Heart right ventricle (tissue), 16 donors: ENCODE measurements around the gene UQCR10. TPM values are rescaled to one million over a fixed set of nuclear protein-coding genes. Genes with fewer than 3 reads are reported as not detected.

ENCODE experiments used
- ATAC-seq, 8 donors: fragments of 200-7000 bp; cut with Tn5 transposase; one replicate each; pipeline ENCODE4 v1.9.1; 2020; ENCODE audit warnings: mild to moderate bottlenecking in 8 of 8, moderate library complexity in 8 of 8, moderate number of reproducible peaks in 1 of 8
- DNase-seq, 2 donors: peaks; one replicate each; pipeline ENCODE4 v3.0.0-alpha.2; 2020
- H3K27ac ChIP-seq, 10 donors: fragments of 200-600 bp; sonication (generic) in 2 of 10; one replicate each; pipeline versions ENCODE4 v1.5.0 to v1.8.0; 2020 to 2022; ENCODE audit warnings: mild to moderate bottlenecking in 3 of 10
- H3K27me3 ChIP-seq, 7 donors: fragments of 200-600 bp; one replicate each; pipeline ENCODE4 v1.8.0; 2021 to 2022; ENCODE audit warnings: mild to moderate bottlenecking in 2 of 7
- H3K36me3 ChIP-seq, 9 donors: fragments of 200-600 bp; sonication (generic) in 1 of 9; one replicate each; pipeline versions ENCODE4 v1.5.0 to v1.8.0; 2020 to 2022; ENCODE audit warnings: mild to moderate bottlenecking in 2 of 9
- H3K4me1 ChIP-seq, 9 donors: fragments of 200-600 bp; sonication (generic) in 1 of 9; one replicate each; pipeline versions ENCODE4 v1.5.0 to v1.8.0; 2020 to 2022; ENCODE audit warnings: mild to moderate bottlenecking in 4 of 9
- H3K4me3 ChIP-seq, 10 donors: fragments of 200-600 bp; sonication (generic) in 2 of 10; one replicate each; pipeline versions ENCODE4 v1.5.0 to v1.8.0; 2020 to 2022; ENCODE audit warnings: mild to moderate bottlenecking in 7 of 10, moderate library complexity in 2 of 10
- H3K9me3 ChIP-seq, 11 donors: fragments of 200-600 bp in 10 of 11; sonication (generic) in 2 of 11; one replicate each; pipeline versions ENCODE4 v1.5.0 to v1.8.0; 2013 to 2022; ENCODE audit warnings: mild to moderate bottlenecking in 2 of 11, control low read depth in 1 of 11, moderate library complexity in 1 of 11
- WGBS, 2 donors: extraction: QIAGEN DNeasy Blood & Tissue Kit; methylation state at CpG; one replicate each; pipeline ENCODE4 v1.1.7; 2013; ENCODE audit warnings: inconsistent platforms in 1 of 2; 5-methylcytosine and 5-hydroxymethylcytosine counted together
- intact Hi-C, 10 donors: fragments of 100-400 bp; cut with DNase I; formaldehyde crosslinking; loops; one replicate each; pipeline versions ENCODE4 v1.11.1 to v1.14.2; 2022
- polyA plus RNA-seq, 2 donors: library from polyadenylated mRNA; stranded (reverse); fragments of 200-250 nt; gene quantifications; one replicate each; pipeline ENCODE4 v1.2.3, GENCODE V29; 2013
- total RNA-seq, 10 donors: library from RNA; stranded (reverse); fragmentation: NEBNext Ultra II Directional in 3 of 10; extraction: Animal tissue kit (Norgen Biotek cat#: 25700) in 3 of 10; gene quantifications; one replicate each; pipeline versions ENCODE4 v1.2.1 to v1.2.4, GENCODE V29; 2021 to 2023
- TF ChIP-seq, protein P1 (sequence below), 9 donors: fragments of 200-600 bp; sonication (generic) in 2 of 9; IDR thresholded peaks; one replicate each; pipeline versions ENCODE4 v1.5.0 to v1.8.0; 2021 to 2022; ENCODE audit warnings: antibody characterized with exemption in 9 of 9, mild to moderate bottlenecking in 5 of 9, moderate library complexity in 1 of 9
- donor health status: Arrhythmogenic right ventricular cardiomyopathy.
- donor health status: ischemic (EF 13 %, LVEDD 7.1; RV severe dilation, severe dysfunction).
- donor health status: healthy with polysubstance abuse.
- donor health status: DM: no; HTN: yes; CAD: no.
- donor health status: DM: no; HTN: no; CAD: no.
- donor health status: ischemic (EF 25% LVEDD 6.9; RV normal size, moderate dysfunction).
- donor health status: ischemic (EF 25% LVEDD 5.7; RV mildly dilated, moderate dysfunction).
- donor health status: healthy.
- donor health status: DM: yes; HTN: yes; CAD: no.
- donor health status: Ischemic cardiomyopathy.
- donor health status: ischemic (EF 35%, LVEDD 5.7; RV mildly dilated, moderate dysfunction).
- donor health status: nonischemic (EF 11% LVEDD 7.7; RV severe dilation, severe dysfunction).
- donor health status: DM: yes; HTN: yes; CAD: no.
- donor health status: PGD.
- donor health status: ischemic (EF 29% LVEDD 5.4; RV normal size, mild dysfunction).
- donor health status: nonischemic (EF 23%, LVEDD 6.1; RV moderate dilation, normal function).

UQCR10 gene
- total and polyA plus RNA-seq, 12 donors: 296 to 963 (median 367) TPM

DNA sequence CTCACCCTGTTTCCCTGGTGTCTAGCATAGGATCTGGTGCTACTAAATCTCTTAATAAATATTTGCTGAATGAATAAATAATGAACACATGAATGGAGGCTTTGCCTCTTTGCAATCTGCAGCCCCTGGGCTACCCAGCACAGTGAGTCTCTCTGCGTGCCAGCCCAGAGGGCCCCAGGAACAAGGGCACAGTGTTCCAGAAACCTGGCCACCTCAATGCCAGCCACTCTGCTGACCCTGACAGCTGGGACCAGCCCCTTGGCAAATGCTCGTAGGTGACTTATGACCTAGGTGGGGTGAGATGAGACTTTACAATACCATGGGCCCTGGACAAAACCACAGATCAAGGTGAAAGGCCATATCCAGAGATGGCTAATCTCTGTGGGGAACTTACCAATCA, 31.6 kb downstream of the UQCR10 start:
- Histone ChIP-seq H3K27ac (peak overlapping the region; percentile 52 to 94 (median 82)), H3K36me3 (peaks cover 0 to 94% (median 26%) of the 10 kb centered on the region in 9 donors), H3K4me3 (peak overlapping the region in 4 of 10 donors; percentile 10 to 18 (median 16)), H3K27me3 (no peaks in the 10 kb centered on the region), H3K9me3 (no peaks in the 10 kb centered on the region), H3K4me1 (peaks cover 11 to 44% (median 32%) of the 10 kb centered on the region in 9 donors)
- 57 to 98% methylated on average over 2 of the region's 2 CpGs for WGBS, 2 donors
- peak; percentile 14 to 85 (median 55) for ATAC-seq
- intact Hi-C loops: loop anchor here in 1 of 10 donors (2.0 kb wide), 1 partner anchor 18 kb away; no protein-coding TSS in a partner anchor
- DNase-seq: peak in 1 of 2 donors; percentile 36
- TF ChIP-seq, protein P1, sequence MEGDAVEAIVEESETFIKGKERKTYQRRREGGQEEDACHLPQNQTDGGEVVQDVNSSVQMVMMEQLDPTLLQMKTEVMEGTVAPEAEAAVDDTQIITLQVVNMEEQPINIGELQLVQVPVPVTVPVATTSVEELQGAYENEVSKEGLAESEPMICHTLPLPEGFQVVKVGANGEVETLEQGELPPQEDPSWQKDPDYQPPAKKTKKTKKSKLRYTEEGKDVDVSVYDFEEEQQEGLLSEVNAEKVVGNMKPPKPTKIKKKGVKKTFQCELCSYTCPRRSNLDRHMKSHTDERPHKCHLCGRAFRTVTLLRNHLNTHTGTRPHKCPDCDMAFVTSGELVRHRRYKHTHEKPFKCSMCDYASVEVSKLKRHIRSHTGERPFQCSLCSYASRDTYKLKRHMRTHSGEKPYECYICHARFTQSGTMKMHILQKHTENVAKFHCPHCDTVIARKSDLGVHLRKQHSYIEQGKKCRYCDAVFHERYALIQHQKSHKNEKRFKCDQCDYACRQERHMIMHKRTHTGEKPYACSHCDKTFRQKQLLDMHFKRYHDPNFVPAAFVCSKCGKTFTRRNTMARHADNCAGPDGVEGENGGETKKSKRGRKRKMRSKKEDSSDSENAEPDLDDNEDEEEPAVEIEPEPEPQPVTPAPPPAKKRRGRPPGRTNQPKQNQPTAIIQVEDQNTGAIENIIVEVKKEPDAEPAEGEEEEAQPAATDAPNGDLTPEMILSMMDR (IDR thresholded peaks at IDR 0.05): no peak

DNA sequence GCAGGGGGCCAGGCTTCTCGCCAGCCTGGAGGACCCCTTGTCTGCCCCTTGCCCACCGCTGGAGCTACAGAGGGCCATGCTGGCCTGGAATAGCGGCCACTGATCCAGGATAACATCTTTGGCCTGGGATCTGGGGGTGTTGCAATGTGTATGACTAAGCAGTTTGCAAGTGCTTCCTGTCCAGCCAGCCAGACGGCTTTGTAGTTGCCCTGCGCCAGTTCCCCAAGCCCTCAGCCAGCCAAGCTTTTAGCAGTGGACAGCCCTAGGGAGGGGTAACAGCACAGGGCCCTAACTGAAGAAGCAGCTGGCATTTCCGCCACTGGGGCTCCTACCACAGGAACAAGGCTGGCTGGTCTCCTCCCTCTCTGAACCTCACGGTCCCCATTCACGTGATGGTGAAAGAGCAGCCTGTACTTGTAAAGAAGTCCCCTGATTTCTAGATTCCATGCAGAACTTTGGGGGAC, 32.1 kb downstream of the UQCR10 start:
- WGBS, 2 donors: 23 to 64% methylated on average over 8 of the region's 8 CpGs
- peak; percentile 84 to 90 for DNase-seq
- peaks cover 0 to 96% (median 27%) of the 10 kb centered on the region in 9 donors for H3K36me3 ChIP-seq

DNA sequence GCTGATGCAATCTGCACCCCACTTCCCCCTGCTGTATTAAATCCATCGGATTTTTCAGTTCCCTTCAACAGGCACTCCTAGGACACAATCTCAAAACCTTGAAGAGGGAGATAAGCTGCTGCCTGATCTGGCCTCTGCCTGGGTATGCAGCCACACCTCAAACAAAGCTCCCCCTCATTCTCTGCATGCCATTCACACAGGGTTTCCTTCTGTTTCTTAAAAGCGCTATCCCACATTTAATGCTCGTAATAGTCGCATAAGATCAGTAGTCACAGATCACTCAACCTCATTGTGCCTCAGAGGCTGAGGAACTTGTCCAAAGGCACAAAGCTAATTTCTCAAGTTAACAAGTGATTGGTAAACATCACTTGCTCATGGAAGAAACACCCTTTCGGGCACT, 34.0 kb downstream of the UQCR10 start:
- ATAC-seq (no peak), DNase-seq (no peak)
- no peak overlapping the region for H3K4me3 ChIP-seq
- no peaks in the 10 kb centered on the region for H3K27me3 ChIP-seq
- WGBS, 2 donors: 62 to 71% methylated on average over 5 of the region's 5 CpGs
- peaks cover 0 to 96% (median 38%) of the 10 kb centered on the region in 9 donors for H3K36me3 ChIP-seq
- intact Hi-C loops: loop anchor here in 1 of 10 donors (10.0 kb wide), 1 partner anchor 204 kb away; no protein-coding TSS in a partner anchor
- TF ChIP-seq, protein P1 (IDR thresholded peaks at IDR 0.05): no peak
- peaks cover 11 to 50% (median 32%) of the 10 kb centered on the region in 9 donors for H3K4me1 ChIP-seq
- no peaks in the 10 kb centered on the region for H3K9me3 ChIP-seq
- peak overlapping the region in 4 of 10 donors; percentile 19 to 87 (median 24) for H3K27ac ChIP-seq

More for the DNA sequence above, 32.1 kb downstream of the UQCR10 start:
- H3K4me1 ChIP-seq: peaks cover 11 to 49% (median 32%) of the 10 kb centered on the region in 9 donors
- no peaks in the 10 kb centered on the region for H3K27me3 ChIP-seq
- H3K4me3 ChIP-seq: peak overlapping the region in 4 of 10 donors; percentile 10 to 18 (median 16)
- TF ChIP-seq, protein P1 (IDR thresholded peaks at IDR 0.05): peak in 3 of 9 donors; percentile 21 to 30 (median 24)
- peak overlapping the region; percentile 52 to 94 (median 82) for H3K27ac ChIP-seq
- H3K9me3 ChIP-seq: no peaks in the 10 kb centered on the region
- peak; percentile 95 to 98 (median 97) for ATAC-seq
- intact Hi-C loops: loop anchor here in 1 of 10 donors (2.0 kb wide), 1 partner anchor 18 kb away; no protein-coding TSS in a partner anchor

DNA sequence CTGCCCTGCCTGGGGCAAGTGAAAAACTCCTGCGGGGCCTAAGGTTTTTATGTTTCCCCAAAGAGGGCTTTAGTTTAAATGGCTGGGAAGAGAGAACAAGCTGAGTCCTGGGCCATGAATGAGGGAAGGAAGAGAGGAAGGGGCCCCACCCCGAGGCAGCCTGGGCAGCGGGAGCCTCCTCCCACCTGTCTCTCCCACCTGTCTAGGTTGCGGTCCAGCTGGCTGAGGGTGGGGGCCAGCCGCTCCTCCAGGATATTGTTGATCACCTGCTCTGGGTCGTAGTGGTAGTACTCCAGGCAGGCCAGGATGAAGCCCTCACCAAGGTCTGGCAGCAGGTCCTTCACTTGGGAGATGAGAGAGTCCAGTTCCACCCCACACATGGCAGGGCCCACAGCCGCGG, 34.6 kb downstream of the UQCR10 start:
- no peak for ATAC-seq

More for the DNA sequence above, 34.6 kb downstream of the UQCR10 start:
- Histone ChIP-seq H3K4me1 (peaks cover 11 to 50% (median 32%) of the 10 kb centered on the region in 9 donors), H3K27ac (peak overlapping the region in 5 of 10 donors; percentile 19 to 87 (median 27)), H3K9me3 (no peaks in the 10 kb centered on the region), H3K36me3 (peaks cover 0 to 96% (median 45%) of the 10 kb centered on the region in 9 donors), H3K27me3 (no peaks in the 10 kb centered on the region), H3K4me3 (no peak overlapping the region)
- no peak for DNase-seq
- intact Hi-C loops: loop anchor here in 1 of 10 donors (10.0 kb wide), 1 partner anchor 203 kb away; no protein-coding TSS in a partner anchor
- WGBS, 2 donors: 84 to 86% methylated on average over 8 of the region's 8 CpGs
- TF ChIP-seq, protein P1 (IDR thresholded peaks at IDR 0.05): no peak
